Heart left ventricle (tissue), 13 donors: Measurements from ENCODE around the gene ITPR2.

Experiments used
- CTCF ChIP-seq, 12 donors: fragments of 200-600 bp; sonication (generic) in 4 of 12; IDR thresholded peaks; one replicate each; pipeline versions ENCODE4 v1.5.0 to v1.8.0; 2018 to 2022; ENCODE audit warnings: antibody characterized with exemption in 12 of 12, mild to moderate bottlenecking in 5 of 12
- POLR2A ChIP-seq, 2 donors: fragments of 450-650 bp; IDR thresholded peaks; one replicate each; pipeline ENCODE4 v1.6.1; 2017; ENCODE audit warnings: antibody characterized with exemption in 2 of 2, mild to moderate bottlenecking in 2 of 2, moderate library complexity in 2 of 2
- donor health status: ischemic (EF 13 %, LVEDD 7.1; RV severe dilation, severe dysfunction).
- donor health status: DM: no; HTN: yes; CAD: no.
- donor health status: DM: no; HTN: no; CAD: no.
- donor health status: ischemic (EF 25% LVEDD 6.9; RV normal size, moderate dysfunction).
- donor health status: ischemic (EF 25% LVEDD 5.7; RV mildly dilated, moderate dysfunction).
- donor health status: ischemic (EF 35%, LVEDD 5.7; RV mildly dilated, moderate dysfunction).
- donor health status: nonischemic (EF 11% LVEDD 7.7; RV severe dilation, severe dysfunction).
- donor health status: DM: yes; HTN: yes; CAD: no.
- donor health status: PGD.
- donor health status: ischemic (EF 29% LVEDD 5.4; RV normal size, mild dysfunction).
- donor health status: nonischemic (EF 23%, LVEDD 6.1; RV moderate dilation, normal function).

- TF ChIP-seq CTCF (IDR thresholded peaks at IDR 0.05) (no peak), POLR2A (IDR thresholded peaks at IDR 0.05) (no peak)
Measured at GRCh38 chr12:26622601-26623000, 210.4 kb downstream of the ITPR2 start.
